GM21423 (cell line): ENCODE measurements around the gene RNF149.
"Not testable (repeated sequence)": the region's sequence is repeated elsewhere in the genome, so short reads cannot be mapped to it uniquely, and the experiment has no call there.

Experiments used
- ATAC-seq: cut with Tn5 transposase; IDR thresholded peaks from one replicate; pipeline ENCODE4 v1.9.1; 2021; ENCODE audit warnings: mild to moderate bottlenecking, moderate library complexity; ENCODE audit not compliant: unreplicated experiment

The RNF149 gene

GRCh38 chr2:101332885-101333766 lies 24.6 kb upstream of the RNF149 start:
- ATAC-seq: no peak

- no peak for ATAC-seq
These were observed 22.7 kb upstream of the RNF149 start for GRCh38 chr2:101331202-101331601.

- ATAC-seq: no peak
These were observed 21.9 kb upstream of the RNF149 start for GRCh38 chr2:101330253-101330933.

GRCh38 chr2:101329026-101329425 lies 20.5 kb upstream of the RNF149 start:
- no peak for ATAC-seq

- peak; percentile 81 for ATAC-seq
These were observed 20.0 kb upstream of the RNF149 start for GRCh38 chr2:101328474-101329007.

- ATAC-seq: peak; percentile 15
These were observed 19.4 kb upstream of the RNF149 start for GRCh38 chr2:101327863-101328394.

- no peak for ATAC-seq
These were observed 16.9 kb upstream of the RNF149 start for GRCh38 chr2:101325425-101325824.

- ATAC-seq: not testable (repeated sequence)
These were observed 8.1 kb upstream of the RNF149 start for GRCh38 chr2:101316568-101316967.

GRCh38 chr2:101311696-101312017 lies 3.2 kb upstream of the RNF149 start:
- no peak for ATAC-seq

- ATAC-seq: no peak
These were observed 2.6 kb upstream of the RNF149 start for GRCh38 chr2:101310834-101311695.

GRCh38 chr2:101310090-101310833 lies 1.8 kb upstream of the RNF149 start:
- ATAC-seq: no peak

GRCh38 chr2:101307950-101308431 lies 510 bp downstream of the RNF149 start:
- peak; percentile 20 for ATAC-seq

GRCh38 chr2:101307503-101307902 lies 998 bp downstream of the RNF149 start:
- ATAC-seq: no peak

- ATAC-seq: peak; percentile 2
These were observed 2.1 kb downstream of the RNF149 start for GRCh38 chr2:101306410-101306809.

GRCh38 chr2:101305492-101306078 lies 2.9 kb downstream of the RNF149 start:
- ATAC-seq: no peak

GRCh38 chr2:101305035-101305434 lies 3.5 kb downstream of the RNF149 start:
- ATAC-seq: no peak

- ATAC-seq: no peak
These were observed 4.8 kb downstream of the RNF149 start for GRCh38 chr2:101303688-101304087.

- ATAC-seq: no peak
These were observed 6.5 kb downstream of the RNF149 start for GRCh38 chr2:101302016-101302415.

GRCh38 chr2:101300836-101301235 lies 7.7 kb downstream of the RNF149 start:
- ATAC-seq: no peak

GRCh38 chr2:101300164-101300563 lies 8.3 kb downstream of the RNF149 start:
- ATAC-seq: no peak
